ES-I3 (cell line): ENCODE measurements around the gene UBE2D3.

Source experiments
- H3K36me3 ChIP-seq: 2 replicates; pipeline ENCODE4 v1.6.1; 2013; ENCODE audit warnings: mild to moderate bottlenecking, low read length, control low read depth, moderate library complexity; ENCODE audit not compliant: insufficient read depth
- H3K4me1 ChIP-seq: 2 replicates; pipeline ENCODE4 v1.6.1; 2013; ENCODE audit warnings: mild to moderate bottlenecking, control low read depth, low read length; ENCODE audit not compliant: insufficient read depth
- H3K9ac ChIP-seq: 2 replicates; pipeline ENCODE4 v1.6.1; 2013; ENCODE audit warnings: low read depth, mild to moderate bottlenecking, low read length, moderate library complexity
- H3K9me3 ChIP-seq: 2 replicates; pipeline ENCODE4 v1.6.1; 2013; ENCODE audit warnings: mild to moderate bottlenecking, low read length, moderate library complexity; ENCODE audit not compliant: control insufficient read depth, insufficient read depth

UBE2D3 gene

GRCh38 chr4:102761906-102762305 lies 65.4 kb downstream of the UBE2D3 start:
- Histone ChIP-seq H3K9me3 (no peaks in the 10 kb centered on the region; the same call in 1 of the 2 replicates), H3K9ac (peak overlapping the region; percentile 89; the same call in 1 of the 2 replicates), H3K4me1 (no peaks in the 10 kb centered on the region), H3K36me3 (no peaks in the 10 kb centered on the region)

GRCh38 chr4:102761296-102761701 lies 66.1 kb downstream of the UBE2D3 start:
- no peaks in the 10 kb centered on the region for H3K36me3 ChIP-seq
- no peaks in the 10 kb centered on the region for H3K4me1 ChIP-seq
- H3K9me3 ChIP-seq: no peaks in the 10 kb centered on the region; the same call in 1 of the 2 replicates
- peak overlapping the region; percentile 89 for H3K9ac ChIP-seq

GRCh38 chr4:102760645-102761295 lies 66.6 kb downstream of the UBE2D3 start, which contains the start of gene MANBA:
MANBA (minus strand) TSS chr4:102760968; CDS start chr4:102760894, 74 bp downstream.
- Histone ChIP-seq H3K4me1 (no peaks in the 10 kb centered on the region), H3K9ac (peak within 1 kb of the TSS; percentile 89), H3K9me3 (no peaks in the 10 kb centered on the region; the same call in 1 of the 2 replicates), H3K36me3 (no peaks in the 10 kb centered on the region)

- H3K4me1 ChIP-seq: no peaks in the 10 kb centered on the region
- H3K9ac ChIP-seq: peak overlapping the region; percentile 89
- no peaks in the 10 kb centered on the region for H3K36me3 ChIP-seq
- H3K9me3 ChIP-seq: no peaks in the 10 kb centered on the region; the same call in 1 of the 2 replicates
These were observed 67.3 kb downstream of the UBE2D3 start for GRCh38 chr4:102759831-102760644.

GRCh38 chr4:102758241-102759160 lies 68.8 kb downstream of the UBE2D3 start:
- Histone ChIP-seq H3K36me3 (no peaks in the 10 kb centered on the region), H3K9me3 (no peaks in the 10 kb centered on the region), H3K9ac (no peak overlapping the region), H3K4me1 (no peaks in the 10 kb centered on the region)

- Histone ChIP-seq H3K9ac (no peak overlapping the region), H3K9me3 (no peaks in the 10 kb centered on the region), H3K4me1 (no peaks in the 10 kb centered on the region), H3K36me3 (no peaks in the 10 kb centered on the region)
These were observed 69.7 kb downstream of the UBE2D3 start for GRCh38 chr4:102757681-102758080.

GRCh38 chr4:102754044-102754443 lies 73.3 kb downstream of the UBE2D3 start:
- H3K9ac ChIP-seq: no peak overlapping the region
- no peaks in the 10 kb centered on the region for H3K9me3 ChIP-seq
- no peaks in the 10 kb centered on the region; the same call in 1 of the 2 replicates for H3K36me3 ChIP-seq

GRCh38 chr4:102751941-102752340 lies 75.4 kb downstream of the UBE2D3 start:
- Histone ChIP-seq H3K4me1 (no peaks in the 10 kb centered on the region), H3K36me3 (no peaks in the 10 kb centered on the region; the same call in none of the 2 replicates), H3K9ac (no peak overlapping the region), H3K9me3 (no peaks in the 10 kb centered on the region)

More at GRCh38 chr4:102754044-102754443, 73.3 kb downstream of the UBE2D3 start:
- H3K4me1 ChIP-seq: no peaks in the 10 kb centered on the region
